ENCODE data around the gene GRAMD4. TPM values are rescaled to one million over a fixed set of nuclear protein-coding genes. Genes with fewer than 3 reads are reported as not detected.

Gene GRAMD4
- polyA plus RNA-seq, 1 of the 3 experiments (the other 2 are of a cell fraction) = 15.5 TPM

- H3K4me3 ChIP-seq (ENCODE audit: low read depth in 2 of 2, low read length in 1 of 2) = no peak overlapping the region
- H3K9me3 ChIP-seq = no peaks in the 10 kb centered on the region
- H3K9me2 ChIP-seq = no peaks in the 10 kb centered on the region
- H3K79me2 ChIP-seq (ENCODE audit: insufficient read depth) = peaks cover 4% of the 10 kb centered on the region
- no peak overlapping the region for H3K27ac ChIP-seq (ENCODE audit: low read depth in 2 of 2, low read length in 1 of 2)
- peaks cover 0 to 40% of the 10 kb centered on the region in 2 experiments; a peak in 3 of 4 replicates for H3K4me1 ChIP-seq (ENCODE audit: control insufficient read depth in 1 of 2, insufficient read depth in 2 of 2, low read depth in 1 of 2, low read length in 1 of 2)
- TF ChIP-seq PBX3 (IDR thresholded peaks at IDR 0.05) = no peak
- TF ChIP-seq POLR2AphosphoS5 (IDR thresholded peaks at IDR 0.05; ENCODE audit: low read depth, low read length) = no peak
- TF ChIP-seq RAD21 (IDR thresholded peaks at IDR 0.05; ENCODE audit: low read length) = no peak
- TF ChIP-seq EP300 (IDR thresholded peaks at IDR 0.05; ENCODE audit: borderline replicate concordance in 1 of 2, low read depth in 1 of 2, low read length in 1 of 2) = no peak
- no peak for TF ChIP-seq USF1 (IDR thresholded peaks at IDR 0.05; ENCODE audit: borderline replicate concordance, low read depth)
- TF ChIP-seq TAF1 (IDR thresholded peaks at IDR 0.05; ENCODE audit: borderline replicate concordance, low read depth, low read length) = no peak
- TF ChIP-seq ZBTB33 (IDR thresholded peaks at IDR 0.05; ENCODE audit: borderline replicate concordance, low read depth) = no peak
- no peak for TF ChIP-seq YY1 (IDR thresholded peaks at IDR 0.05; ENCODE audit: low read depth)
- no peak for TF ChIP-seq GATA2 (CRISPR knock-in tag; IDR thresholded peaks at IDR 0.05)
- no peak for TF ChIP-seq MXI1 (IDR thresholded peaks at IDR 0.05; ENCODE audit: low read depth, low read length)
- no peak for TF ChIP-seq FOXJ3 (CRISPR knock-in tag; IDR thresholded peaks at IDR 0.05)
- no peak for TF ChIP-seq IRF3 (IDR thresholded peaks at IDR 0.05; ENCODE audit: low read depth, low read length)
- H3F3A ChIP-seq (replicated peaks; ENCODE audit: insufficient read depth) = no peaks in the 10 kb centered on the region
- WGBS (ENCODE audit: low lambda C conversion rate) = 91% methylated on average over 12 of the region's 14 CpGs
- no peaks in the 10 kb centered on the region for H3K36me3 ChIP-seq (replicated peaks in 1 of 2; ENCODE audit: control insufficient read depth in 1 of 2, insufficient read depth in 2 of 2, low read length in 1 of 2)
- no peaks in the 10 kb centered on the region for H4K20me1 ChIP-seq (ENCODE audit: insufficient read depth)
- no peak overlapping the region for H2AFZ ChIP-seq (ENCODE audit: low read depth)
- no peak for DNase-seq
- CTCF ChIA-PET = interaction anchor here (1.9 kb wide), 1 partner anchor 19 kb away, joined by 9 read pairs; no protein-coding TSS in a partner anchor
- POLR2A ChIA-PET = no interaction called here
- no peak overlapping the region for H3K4me2 ChIP-seq
- no peak overlapping the region for H3K9ac ChIP-seq
- no peaks in the 10 kb centered on the region for H3K27me3 ChIP-seq (ENCODE audit: insufficient read depth)
Observed at GRCh38 chr22:46582281-46582933, 37.8 kb upstream of the GRAMD4 start.

Measured in SK-N-SH (cell line).